Stimulated activated CD8-positive, alpha-beta memory T cell treated with anti-CD3 and anti-CD28 coated beads, Interleukin-4, amount 100 ng/mL, for 24 hours (primary cell): ENCODE measurements around the gene HLA-DQA2.
"Not testable (repeated sequence)": the region's sequence is repeated elsewhere in the genome, so short reads cannot be mapped to it uniquely, and the experiment has no call there.

Experiments used
- DNase-seq: peaks from one replicate; pipeline ENCODE4 v3.0.0-alpha.2; 2020; ENCODE audit warnings: low read depth

Gene HLA-DQA2

GRCh38 chr6:32779036-32779435 is 37.8 kb downstream of the HLA-DQA2 start:
- DNase-seq, result no peak

- not testable (repeated sequence) for DNase-seq
Measured at GRCh38 chr6:32782923-32783322, 41.7 kb downstream of the HLA-DQA2 start.

- no peak for DNase-seq
Measured at GRCh38 chr6:32785781-32786533, 44.8 kb downstream of the HLA-DQA2 start.

GRCh38 chr6:32790306-32790705 is 49.1 kb downstream of the HLA-DQA2 start:
- DNase-seq, result no peak

- DNase-seq, result no peak
Measured at GRCh38 chr6:32792901-32793435, 51.8 kb downstream of the HLA-DQA2 start.

GRCh38 chr6:32794510-32794909 is 53.3 kb downstream of the HLA-DQA2 start:
- no peak for DNase-seq
